ENCODE results near the gene MFAP1.

The MFAP1 gene

GRCh38 chr15:43775411-43775965, 49.0 kb downstream of the MFAP1 start:
- no peak overlapping the region for H3K27ac Mint-ChIP-seq

GRCh38 chr15:43774062-43774461, 50.4 kb downstream of the MFAP1 start:
- H3K9me3 Mint-ChIP-seq: no peaks in the 10 kb centered on the region

More at GRCh38 chr15:43775411-43775965, 49.0 kb downstream of the MFAP1 start:
- DNase-seq: no peak
- Mint-ChIP-seq H3K4me3 (peak overlapping the region; percentile 85), H3K9me3 (no peaks in the 10 kb centered on the region), H3K27me3 (ENCODE audit: low read depth, poor library complexity) (peaks cover 32% of the 10 kb centered on the region), H3K4me1 (no peaks in the 10 kb centered on the region), H3K36me3 (ENCODE audit: low read depth) (peaks cover 25% of the 10 kb centered on the region)
- TF ChIP-seq CTCF (IDR thresholded peaks at IDR 0.05): peak; percentile 18

GRCh38 chr15:43772624-43773023, 51.9 kb downstream of the MFAP1 start:
- DNase-seq: no peak
- TF ChIP-seq CTCF (IDR thresholded peaks at IDR 0.05): no peak
- no peak overlapping the region for H3K27ac Mint-ChIP-seq
- H3K36me3 Mint-ChIP-seq (ENCODE audit: low read depth): peaks cover 51% of the 10 kb centered on the region
- peaks cover 32% of the 10 kb centered on the region for H3K27me3 Mint-ChIP-seq (ENCODE audit: low read depth, poor library complexity)
- H3K9me3 Mint-ChIP-seq: no peaks in the 10 kb centered on the region
- no peaks in the 10 kb centered on the region for H3K4me1 Mint-ChIP-seq
- no peak overlapping the region for H3K4me3 Mint-ChIP-seq

More at GRCh38 chr15:43774062-43774461, 50.4 kb downstream of the MFAP1 start:
- no peak for TF ChIP-seq CTCF (IDR thresholded peaks at IDR 0.05)
- Mint-ChIP-seq H3K4me1 (no peaks in the 10 kb centered on the region), H3K27me3 (ENCODE audit: low read depth, poor library complexity) (peaks cover 32% of the 10 kb centered on the region), H3K36me3 (ENCODE audit: low read depth) (peaks cover 39% of the 10 kb centered on the region), H3K27ac (no peak overlapping the region), H3K4me3 (no peak overlapping the region)
- no peak for DNase-seq

- Mint-ChIP-seq H3K4me3 (no peak overlapping the region), H3K9me3 (no peaks in the 10 kb centered on the region), H3K36me3 (ENCODE audit: low read depth) (peaks cover 56% of the 10 kb centered on the region), H3K27ac (peak overlapping the region; percentile 79), H3K4me1 (no peaks in the 10 kb centered on the region), H3K27me3 (ENCODE audit: low read depth, poor library complexity) (peaks cover 25% of the 10 kb centered on the region)
- TF ChIP-seq CTCF (IDR thresholded peaks at IDR 0.05): no peak
- no peak for DNase-seq
Measured at GRCh38 chr15:43771816-43772215, 52.7 kb downstream of the MFAP1 start.

- Mint-ChIP-seq H3K4me3 (no peak overlapping the region), H3K36me3 (ENCODE audit: low read depth) (peaks cover 74% of the 10 kb centered on the region), H3K9me3 (no peaks in the 10 kb centered on the region), H3K4me1 (no peaks in the 10 kb centered on the region), H3K27me3 (ENCODE audit: low read depth, poor library complexity) (peaks cover 7% of the 10 kb centered on the region), H3K27ac (no peak overlapping the region)
- DNase-seq: peak; percentile 73
- peak; percentile 74 for TF ChIP-seq CTCF (IDR thresholded peaks at IDR 0.05)
Measured at GRCh38 chr15:43769584-43770228, 54.8 kb downstream of the MFAP1 start.
